HCT116 (cell line): ENCODE data around the gene ZNF319.

Experiments used
- CTCF ChIP-seq, 3 experiments: fragments of 200-600 bp in 1 of 3; sonication (generic) in 1 of 3; IDR thresholded peaks in 2 of 3; conservative IDR thresholded peaks in 1 of 3; 2 replicates each; pipeline ENCODE4 v1.5.1; 2012 to 2017; ENCODE audit warnings: low read depth in 2 of 3, low read length in 2 of 3, antibody characterized with exemption in 1 of 3, borderline replicate concordance in 1 of 3, control low read depth in 1 of 3, mild to moderate bottlenecking in 1 of 3, mixed read lengths in 1 of 3, mixed run types in 1 of 3, moderate library complexity in 1 of 3; ENCODE audit not compliant: insufficient read depth in 1 of 3
- POLR2AphosphoS5 ChIP-seq: IDR thresholded peaks from 2 replicates; pipeline ENCODE4 v1.6.1; 2011; ENCODE audit warnings: mild to moderate bottlenecking, low read depth, low read length, moderate library complexity
- SP1 ChIP-seq: IDR thresholded peaks from 2 replicates; pipeline ENCODE4 v1.6.1; 2012; ENCODE audit warnings: low read depth
- ZFX ChIP-seq: fragments of 450-650 bp; IDR thresholded peaks from 2 replicates; pipeline ENCODE4 v1.6.1; 2017
- TF ChIP-seq, protein P1 (sequence below): IDR thresholded peaks from 2 replicates; pipeline ENCODE4 v1.6.1; 2012; ENCODE audit warnings: low read depth

GRCh38 chr16:57995721-57996405, 4.6 kb downstream of the ZNF319 start:
- TF ChIP-seq ZFX (no peak), CTCF (IDR thresholded peaks at IDR 0.05 in 2 of 3, conservative IDR thresholded peaks at IDR 0.05 in 1 of 3; ENCODE audit: borderline replicate concordance in 1 of 3, insufficient read depth in 1 of 3, low read depth in 2 of 3, low read length in 2 of 3) (no peak), SP1 (no peak), POLR2AphosphoS5 (no peak)
- TF ChIP-seq, protein P1, sequence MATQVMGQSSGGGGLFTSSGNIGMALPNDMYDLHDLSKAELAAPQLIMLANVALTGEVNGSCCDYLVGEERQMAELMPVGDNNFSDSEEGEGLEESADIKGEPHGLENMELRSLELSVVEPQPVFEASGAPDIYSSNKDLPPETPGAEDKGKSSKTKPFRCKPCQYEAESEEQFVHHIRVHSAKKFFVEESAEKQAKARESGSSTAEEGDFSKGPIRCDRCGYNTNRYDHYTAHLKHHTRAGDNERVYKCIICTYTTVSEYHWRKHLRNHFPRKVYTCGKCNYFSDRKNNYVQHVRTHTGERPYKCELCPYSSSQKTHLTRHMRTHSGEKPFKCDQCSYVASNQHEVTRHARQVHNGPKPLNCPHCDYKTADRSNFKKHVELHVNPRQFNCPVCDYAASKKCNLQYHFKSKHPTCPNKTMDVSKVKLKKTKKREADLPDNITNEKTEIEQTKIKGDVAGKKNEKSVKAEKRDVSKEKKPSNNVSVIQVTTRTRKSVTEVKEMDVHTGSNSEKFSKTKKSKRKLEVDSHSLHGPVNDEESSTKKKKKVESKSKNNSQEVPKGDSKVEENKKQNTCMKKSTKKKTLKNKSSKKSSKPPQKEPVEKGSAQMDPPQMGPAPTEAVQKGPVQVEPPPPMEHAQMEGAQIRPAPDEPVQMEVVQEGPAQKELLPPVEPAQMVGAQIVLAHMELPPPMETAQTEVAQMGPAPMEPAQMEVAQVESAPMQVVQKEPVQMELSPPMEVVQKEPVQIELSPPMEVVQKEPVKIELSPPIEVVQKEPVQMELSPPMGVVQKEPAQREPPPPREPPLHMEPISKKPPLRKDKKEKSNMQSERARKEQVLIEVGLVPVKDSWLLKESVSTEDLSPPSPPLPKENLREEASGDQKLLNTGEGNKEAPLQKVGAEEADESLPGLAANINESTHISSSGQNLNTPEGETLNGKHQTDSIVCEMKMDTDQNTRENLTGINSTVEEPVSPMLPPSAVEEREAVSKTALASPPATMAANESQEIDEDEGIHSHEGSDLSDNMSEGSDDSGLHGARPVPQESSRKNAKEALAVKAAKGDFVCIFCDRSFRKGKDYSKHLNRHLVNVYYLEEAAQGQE, result no peak
